HepG2 (cell line): ENCODE results near the gene THRSP. TPM values are rescaled to one million over a fixed set of nuclear protein-coding genes. Genes with fewer than 3 reads are reported as not detected.

Experiments
- ATRX ChIP-seq: sonication (generic); formaldehyde crosslinking; IDR thresholded peaks from 2 replicates; pipeline ENCODE4 v1.4.0; 2020; ENCODE audit warnings: missing genetic modification reagents, borderline replicate concordance
- ELF1 ChIP-seq: sonication (generic); formaldehyde crosslinking; IDR thresholded peaks from 2 replicates; pipeline ENCODE4 v1.4.0; 2020; ENCODE audit warnings: missing genetic modification reagents
- SPEN ChIP-seq: sonication (generic); formaldehyde crosslinking; IDR thresholded peaks from 2 replicates; pipeline ENCODE4 v1.5.1; 2020; ENCODE audit warnings: low read depth, mild to moderate bottlenecking, missing genetic modification reagents
- ZFYVE20 ChIP-seq: sonication (generic); formaldehyde crosslinking; IDR thresholded peaks from 2 replicates; pipeline ENCODE4 v1.8.0; 2023; ENCODE audit warnings: low read depth, mild to moderate bottlenecking, moderate library complexity, missing genetic modification reagents, borderline replicate concordance
- ZNF501 ChIP-seq: sonication (generic); formaldehyde crosslinking; IDR thresholded peaks from 2 replicates; pipeline ENCODE4 v1.5.1; 2020; ENCODE audit warnings: mild to moderate bottlenecking, moderate library complexity, missing genetic modification reagents
- ZNF75D ChIP-seq: sonication (generic); formaldehyde crosslinking; IDR thresholded peaks from 2 replicates; pipeline ENCODE4 v1.8.1; 2023; ENCODE audit warnings: missing genetic modification reagents, mild to moderate bottlenecking, borderline replicate concordance
- polyA plus RNA-seq, 8 experiments: library from polyadenylated mRNA; depleted of rRNA in 3 of 8; stranded (reverse) in 7 of 8; unstranded in 1 of 8; fragments of >200 nt; fragmentation: Illumina TruSeq in 4 of 8; extraction: Trizol in 4 of 8; gene quantifications; 2 replicates each; pipeline versions ENCODE4 v1.2.1 to v1.2.3, GENCODE V29; 2011 to 2016; ENCODE audit warnings: low read depth in 4 of 8, missing spikeins in 1 of 8, mixed read lengths in 1 of 8; ENCODE audit not compliant: insufficient read depth in 1 of 8
- total RNA-seq, 5 experiments: library from RNA; depleted of rRNA; stranded (reverse); fragments of >200 nt; fragmentation: Illumina TruSeq; extraction: Trizol; gene quantifications; 2 replicates each; pipeline ENCODE4 v1.2.3, GENCODE V29; 2016; ENCODE audit warnings: low read depth in 1 of 5
- TF ChIP-seq, protein P1 (sequence below): sonication (generic); formaldehyde crosslinking; IDR thresholded peaks from 2 replicates; pipeline ENCODE4 v1.5.0; 2020; ENCODE audit warnings: mild to moderate bottlenecking, missing genetic modification reagents, borderline replicate concordance
- TF ChIP-seq, protein P2 (sequence below): IDR thresholded peaks from 2 replicates; pipeline ENCODE4 v1.6.1; 2018; ENCODE audit warnings: missing genetic modification reagents
- TF ChIP-seq, protein P3 (sequence below): sonication (generic); formaldehyde crosslinking; IDR thresholded peaks from 2 replicates; pipeline ENCODE4 v1.4.0; 2020; ENCODE audit warnings: missing genetic modification reagents
- TF ChIP-seq, protein P4 (sequence below), 2 experiments: fragments of 450-650 bp in 1 of 2; sonication (generic) in 1 of 2; formaldehyde crosslinking in 1 of 2; IDR thresholded peaks; 2 replicates each; pipeline versions ENCODE4 v1.6.1 to v1.8.0; 2016 to 2022; ENCODE audit warnings: antibody characterized with exemption in 1 of 2, mild to moderate bottlenecking in 1 of 2, missing genetic modification reagents in 1 of 2

THRSP gene
- total and polyA plus RNA-seq, 2 of the 13 experiments (the other 11 are each of a cell fraction or from before 2014, with no cell fraction given) = 0.13 to 0.58 TPM

DNA sequence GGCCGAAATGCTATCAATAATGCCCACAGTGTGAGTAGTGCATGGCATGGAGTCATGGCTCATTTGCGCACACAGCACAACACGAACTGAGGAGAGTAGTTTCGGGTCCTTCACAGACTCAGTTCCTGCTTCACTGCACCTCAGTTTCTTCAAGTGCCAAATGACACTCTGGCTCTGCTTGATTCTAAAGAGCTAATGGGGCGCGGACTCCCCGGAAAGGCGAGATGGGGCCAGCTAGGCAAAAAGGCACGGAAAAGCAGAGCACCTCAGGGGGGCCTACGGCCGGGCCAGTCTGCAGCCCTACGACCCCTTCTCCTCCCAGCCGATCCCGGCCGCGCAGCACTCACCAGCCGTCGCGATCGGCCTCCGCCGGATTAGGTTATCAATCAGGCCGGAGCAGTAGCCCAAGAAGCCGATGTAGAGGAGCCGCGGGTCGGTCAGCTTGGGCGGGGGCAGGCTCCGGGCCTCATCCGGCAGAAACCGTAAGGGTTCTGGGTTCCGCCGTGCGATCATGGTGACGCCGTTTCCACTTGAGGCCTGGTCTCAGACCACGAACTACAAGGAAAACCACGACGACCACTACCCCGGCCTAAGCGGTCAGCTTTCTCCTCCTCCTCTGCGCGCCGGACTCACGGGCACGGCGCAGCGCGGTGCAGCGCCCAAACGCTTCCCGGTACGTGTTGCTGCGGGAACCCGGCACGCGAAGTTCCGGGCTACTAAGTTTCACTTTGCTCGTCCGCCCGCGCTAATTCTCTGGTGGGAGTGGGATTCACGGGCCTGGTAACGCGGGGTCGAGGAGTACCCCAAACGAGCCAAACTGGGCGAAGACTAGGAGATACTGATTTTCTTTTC is 15.8 kb downstream of the THRSP start, which contains the start of gene NDUFC2 (continued):
- TF ChIP-seq, protein P1, sequence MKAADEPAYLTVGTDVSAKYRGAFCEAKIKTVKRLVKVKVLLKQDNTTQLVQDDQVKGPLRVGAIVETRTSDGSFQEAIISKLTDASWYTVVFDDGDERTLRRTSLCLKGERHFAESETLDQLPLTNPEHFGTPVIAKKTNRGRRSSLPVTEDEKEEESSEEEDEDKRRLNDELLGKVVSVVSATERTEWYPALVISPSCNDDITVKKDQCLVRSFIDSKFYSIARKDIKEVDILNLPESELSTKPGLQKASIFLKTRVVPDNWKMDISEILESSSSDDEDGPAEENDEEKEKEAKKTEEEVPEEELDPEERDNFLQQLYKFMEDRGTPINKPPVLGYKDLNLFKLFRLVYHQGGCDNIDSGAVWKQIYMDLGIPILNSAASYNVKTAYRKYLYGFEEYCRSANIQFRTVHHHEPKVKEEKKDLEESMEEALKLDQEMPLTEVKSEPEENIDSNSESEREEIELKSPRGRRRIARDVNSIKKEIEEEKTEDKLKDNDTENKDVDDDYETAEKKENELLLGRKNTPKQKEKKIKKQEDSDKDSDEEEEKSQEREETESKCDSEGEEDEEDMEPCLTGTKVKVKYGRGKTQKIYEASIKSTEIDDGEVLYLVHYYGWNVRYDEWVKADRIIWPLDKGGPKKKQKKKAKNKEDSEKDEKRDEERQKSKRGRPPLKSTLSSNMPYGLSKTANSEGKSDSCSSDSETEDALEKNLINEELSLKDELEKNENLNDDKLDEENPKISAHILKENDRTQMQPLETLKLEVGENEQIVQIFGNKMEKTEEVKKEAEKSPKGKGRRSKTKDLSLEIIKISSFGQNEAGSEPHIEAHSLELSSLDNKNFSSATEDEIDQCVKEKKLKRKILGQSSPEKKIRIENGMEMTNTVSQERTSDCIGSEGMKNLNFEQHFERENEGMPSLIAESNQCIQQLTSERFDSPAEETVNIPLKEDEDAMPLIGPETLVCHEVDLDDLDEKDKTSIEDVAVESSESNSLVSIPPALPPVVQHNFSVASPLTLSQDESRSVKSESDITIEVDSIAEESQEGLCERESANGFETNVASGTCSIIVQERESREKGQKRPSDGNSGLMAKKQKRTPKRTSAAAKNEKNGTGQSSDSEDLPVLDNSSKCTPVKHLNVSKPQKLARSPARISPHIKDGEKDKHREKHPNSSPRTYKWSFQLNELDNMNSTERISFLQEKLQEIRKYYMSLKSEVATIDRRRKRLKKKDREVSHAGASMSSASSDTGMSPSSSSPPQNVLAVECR (CRISPR knock-in tag) = peak; percentile 95
- TF ChIP-seq ZNF75D (CRISPR knock-in tag) (no peak), SPEN (peak; percentile 96), ZFYVE20 (CRISPR knock-in tag) (peak; percentile 8; the same call in 1 of the 2 replicates), ELF1 (CRISPR knock-in tag) (peak; percentile 79), ATRX (CRISPR knock-in tag) (0 out of 2 replicates have a peak, but pooled peaks have one; percentile 73), ZNF501 (CRISPR knock-in tag) (peak; percentile 94)
- TF ChIP-seq, protein P2, sequence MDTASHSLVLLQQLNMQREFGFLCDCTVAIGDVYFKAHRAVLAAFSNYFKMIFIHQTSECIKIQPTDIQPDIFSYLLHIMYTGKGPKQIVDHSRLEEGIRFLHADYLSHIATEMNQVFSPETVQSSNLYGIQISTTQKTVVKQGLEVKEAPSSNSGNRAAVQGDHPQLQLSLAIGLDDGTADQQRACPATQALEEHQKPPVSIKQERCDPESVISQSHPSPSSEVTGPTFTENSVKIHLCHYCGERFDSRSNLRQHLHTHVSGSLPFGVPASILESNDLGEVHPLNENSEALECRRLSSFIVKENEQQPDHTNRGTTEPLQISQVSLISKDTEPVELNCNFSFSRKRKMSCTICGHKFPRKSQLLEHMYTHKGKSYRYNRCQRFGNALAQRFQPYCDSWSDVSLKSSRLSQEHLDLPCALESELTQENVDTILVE (CRISPR knock-in tag) = peak; percentile 93
- TF ChIP-seq, protein P3, sequence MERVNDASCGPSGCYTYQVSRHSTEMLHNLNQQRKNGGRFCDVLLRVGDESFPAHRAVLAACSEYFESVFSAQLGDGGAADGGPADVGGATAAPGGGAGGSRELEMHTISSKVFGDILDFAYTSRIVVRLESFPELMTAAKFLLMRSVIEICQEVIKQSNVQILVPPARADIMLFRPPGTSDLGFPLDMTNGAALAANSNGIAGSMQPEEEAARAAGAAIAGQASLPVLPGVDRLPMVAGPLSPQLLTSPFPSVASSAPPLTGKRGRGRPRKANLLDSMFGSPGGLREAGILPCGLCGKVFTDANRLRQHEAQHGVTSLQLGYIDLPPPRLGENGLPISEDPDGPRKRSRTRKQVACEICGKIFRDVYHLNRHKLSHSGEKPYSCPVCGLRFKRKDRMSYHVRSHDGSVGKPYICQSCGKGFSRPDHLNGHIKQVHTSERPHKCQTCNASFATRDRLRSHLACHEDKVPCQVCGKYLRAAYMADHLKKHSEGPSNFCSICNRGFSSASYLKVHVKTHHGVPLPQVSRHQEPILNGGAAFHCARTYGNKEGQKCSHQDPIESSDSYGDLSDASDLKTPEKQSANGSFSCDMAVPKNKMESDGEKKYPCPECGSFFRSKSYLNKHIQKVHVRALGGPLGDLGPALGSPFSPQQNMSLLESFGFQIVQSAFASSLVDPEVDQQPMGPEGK (CRISPR knock-in tag) = peak; percentile 64
- TF ChIP-seq, protein P4, sequence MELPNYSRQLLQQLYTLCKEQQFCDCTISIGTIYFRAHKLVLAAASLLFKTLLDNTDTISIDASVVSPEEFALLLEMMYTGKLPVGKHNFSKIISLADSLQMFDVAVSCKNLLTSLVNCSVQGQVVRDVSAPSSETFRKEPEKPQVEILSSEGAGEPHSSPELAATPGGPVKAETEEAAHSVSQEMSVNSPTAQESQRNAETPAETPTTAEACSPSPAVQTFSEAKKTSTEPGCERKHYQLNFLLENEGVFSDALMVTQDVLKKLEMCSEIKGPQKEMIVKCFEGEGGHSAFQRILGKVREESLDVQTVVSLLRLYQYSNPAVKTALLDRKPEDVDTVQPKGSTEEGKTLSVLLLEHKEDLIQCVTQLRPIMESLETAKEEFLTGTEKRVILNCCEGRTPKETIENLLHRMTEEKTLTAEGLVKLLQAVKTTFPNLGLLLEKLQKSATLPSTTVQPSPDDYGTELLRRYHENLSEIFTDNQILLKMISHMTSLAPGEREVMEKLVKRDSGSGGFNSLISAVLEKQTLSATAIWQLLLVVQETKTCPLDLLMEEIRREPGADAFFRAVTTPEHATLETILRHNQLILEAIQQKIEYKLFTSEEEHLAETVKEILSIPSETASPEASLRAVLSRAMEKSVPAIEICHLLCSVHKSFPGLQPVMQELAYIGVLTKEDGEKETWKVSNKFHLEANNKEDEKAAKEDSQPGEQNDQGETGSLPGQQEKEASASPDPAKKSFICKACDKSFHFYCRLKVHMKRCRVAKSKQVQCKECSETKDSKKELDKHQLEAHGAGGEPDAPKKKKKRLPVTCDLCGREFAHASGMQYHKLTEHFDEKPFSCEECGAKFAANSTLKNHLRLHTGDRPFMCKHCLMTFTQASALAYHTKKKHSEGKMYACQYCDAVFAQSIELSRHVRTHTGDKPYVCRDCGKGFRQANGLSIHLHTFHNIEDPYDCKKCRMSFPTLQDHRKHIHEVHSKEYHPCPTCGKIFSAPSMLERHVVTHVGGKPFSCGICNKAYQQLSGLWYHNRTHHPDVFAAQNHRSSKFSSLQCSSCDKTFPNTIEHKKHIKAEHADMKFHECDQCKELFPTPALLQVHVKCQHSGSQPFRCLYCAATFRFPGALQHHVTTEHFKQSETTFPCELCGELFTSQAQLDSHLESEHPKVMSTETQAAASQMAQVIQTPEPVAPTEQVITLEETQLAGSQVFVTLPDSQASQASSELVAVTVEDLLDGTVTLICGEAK (IDR thresholded peaks at IDR 0.05) = peak; percentile 44
- TF ChIP-seq, protein P4 (CRISPR knock-in tag; IDR thresholded peaks at IDR 0.05) = peak; percentile 94
